IMR-90 (cell line): ENCODE measurements around the gene RCCD1. TPM values are rescaled to one million over a fixed set of nuclear protein-coding genes. Genes with fewer than 3 reads are reported as not detected.

ENCODE experiments used
- ATAC-seq: fragments of 200-7000 bp; cut with Tn5 transposase; 2 replicates; pipeline ENCODE4 v1.9.1; 2020; ENCODE audit warnings: low read depth, mild to moderate bottlenecking, moderate library complexity
- BruUV-seq: library from RNA; stranded (reverse); fragments of 400-500 nt; replicated peaks from 2 replicates; lab custom pipeline; 2021; lab: Mats Ljungman, UMichigan
- CTCF ChIA-PET: fragments of 300-600 bp; formaldehyde crosslinking; extraction: SDS; loops from one replicate; lab custom pipeline; 2021; ENCODE audit warnings: antibody characterized with exemption; lab: Yijun Ruan, JAX
- POLR2A ChIA-PET: fragments of 300-600 bp; sonication (Branson Sonifier 250); formaldehyde crosslinking; loops from one replicate; lab custom pipeline; 2022; ENCODE audit warnings: antibody characterized with exemption; ENCODE audit not compliant: unreplicated experiment; lab: Charles Lee
- DNase-seq: peaks from one replicate; pipeline ENCODE4 v3.0.0; 2013
- H2AFZ ChIP-seq: replicated peaks from 2 replicates; pipeline ENCODE3; 2013; ENCODE audit warnings: low read length, mild to moderate bottlenecking; ENCODE audit not compliant: poor library complexity
- H2AK5ac ChIP-seq: 2 replicates; pipeline ENCODE4 v1.6.1; 2013; ENCODE audit warnings: low read depth, low read length, inconsistent platforms
- H2AK9ac ChIP-seq: replicated peaks from 2 replicates; pipeline ENCODE3; 2013; ENCODE audit warnings: mild to moderate bottlenecking, low read depth, low read length, moderate library complexity; ENCODE audit not compliant: poor library complexity
- H2BK120ac ChIP-seq: 2 replicates; pipeline ENCODE4 v1.6.1; 2013; ENCODE audit warnings: low read depth, low read length, inconsistent platforms
- H2BK15ac ChIP-seq: 3 replicates; pipeline ENCODE4 v1.6.1; 2013; ENCODE audit warnings: low read depth, low read length, inconsistent platforms
- H2BK20ac ChIP-seq: 2 replicates; pipeline ENCODE4 v1.6.1; 2013; ENCODE audit warnings: low read depth, mild to moderate bottlenecking, inconsistent platforms, low read length, moderate library complexity
- H2BK5ac ChIP-seq: 2 replicates; pipeline ENCODE4 v1.6.1; 2013; ENCODE audit warnings: mild to moderate bottlenecking, low read depth, low read length, inconsistent platforms; ENCODE audit not compliant: poor library complexity, severe bottlenecking
- H3K14ac ChIP-seq: replicated peaks from 2 replicates; pipeline ENCODE4 v1.6.1; 2013; ENCODE audit warnings: low read depth, low read length, inconsistent platforms
- H3K18ac ChIP-seq: 2 replicates; pipeline ENCODE4 v1.6.1; 2013; ENCODE audit warnings: low read depth, low read length, control low read depth
- H3K23ac ChIP-seq: 2 replicates; pipeline ENCODE4 v1.6.1; 2013; ENCODE audit warnings: low read depth, low read length, inconsistent platforms
- H3K27ac ChIP-seq: 2 replicates; pipeline ENCODE4 v1.5.1; 2013; ENCODE audit warnings: mild to moderate bottlenecking, control low read depth, low read length; ENCODE audit not compliant: insufficient read depth
- H3K27me3 ChIP-seq: 2 replicates; pipeline ENCODE4 v1.6.1; 2013; ENCODE audit warnings: low read length; ENCODE audit not compliant: control insufficient read depth, insufficient read depth
- H3K36me3 ChIP-seq: 2 replicates; pipeline ENCODE4 v1.6.1; 2013; ENCODE audit warnings: low read length, mixed read lengths; ENCODE audit not compliant: control insufficient read depth, insufficient read depth
- H3K4ac ChIP-seq: 2 replicates; pipeline ENCODE4 v1.6.1; 2013; ENCODE audit warnings: low read depth, low read length, inconsistent platforms
- H3K4me1 ChIP-seq: 2 replicates; pipeline ENCODE4 v1.6.1; 2013; ENCODE audit warnings: low read length, mixed read lengths; ENCODE audit not compliant: control insufficient read depth, insufficient read depth
- H3K4me2 ChIP-seq: 2 replicates; pipeline ENCODE4 v1.6.1; 2013; ENCODE audit warnings: low read depth, mild to moderate bottlenecking, control low read depth, low read length, moderate library complexity
- H3K4me3 ChIP-seq: 2 replicates; pipeline ENCODE4 v1.5.1; 2013; ENCODE audit warnings: low read depth, mild to moderate bottlenecking, control low read depth, low read length, moderate library complexity; ENCODE audit not compliant: insufficient read depth
- H3K56ac ChIP-seq: 2 replicates; pipeline ENCODE4 v1.6.1; 2013; ENCODE audit warnings: low read length, inconsistent platforms; ENCODE audit not compliant: insufficient read depth; ENCODE audit errors: extremely low read depth
- H3K79me1 ChIP-seq, 2 experiments: 2 replicates each; pipeline ENCODE4 v1.6.1; 2013; ENCODE audit warnings: low read length in 2 of 2, inconsistent platforms in 1 of 2, low read depth in 1 of 2
- H3K9ac ChIP-seq: 2 replicates; pipeline ENCODE4 v1.6.1; 2013; ENCODE audit warnings: low read depth, low read length, control low read depth
- H3K9me1 ChIP-seq: 2 replicates; pipeline ENCODE4 v1.6.1; 2013; ENCODE audit warnings: low read length, inconsistent platforms; ENCODE audit not compliant: insufficient read depth
- H3K9me3 ChIP-seq: 2 replicates; pipeline ENCODE4 v1.6.1; 2013; ENCODE audit warnings: low read length; ENCODE audit not compliant: control insufficient read depth, insufficient read depth
- H4K20me1 ChIP-seq: 2 replicates; pipeline ENCODE4 v1.6.1; 2013; ENCODE audit warnings: low read length, inconsistent platforms; ENCODE audit not compliant: insufficient read depth
- H4K5ac ChIP-seq: 2 replicates; pipeline ENCODE4 v1.6.1; 2013; ENCODE audit warnings: mild to moderate bottlenecking, low read depth, low read length, control low read depth
- H4K8ac ChIP-seq, 2 experiments: 2 replicates each; pipeline ENCODE4 v1.6.1; 2013; ENCODE audit warnings: low read depth in 2 of 2, low read length in 2 of 2, control low read depth in 1 of 2, inconsistent platforms in 1 of 2
- H4K91ac ChIP-seq: 2 replicates; pipeline ENCODE4 v1.6.1; 2013; ENCODE audit warnings: low read depth, low read length, inconsistent platforms; ENCODE audit not compliant: insufficient read depth
- CHD1 ChIP-seq: IDR thresholded peaks from 2 replicates; pipeline ENCODE4 v1.6.1; 2012; ENCODE audit warnings: low read depth, low read length, improper control_type of control experiment
- MAFK ChIP-seq: IDR thresholded peaks from 2 replicates; pipeline ENCODE4 v1.6.1; 2012; ENCODE audit warnings: low read depth, low read length, improper control_type of control experiment
- WGBS, 2 experiments: methylation state at CpG; one replicate each; pipeline versions ENCODE4 v1.1.5 to v1.1.7; 2013; ENCODE audit warnings: missing lambda C conversion rate in 2 of 2; ENCODE audit not compliant: insufficient read length in 1 of 2; ENCODE audit errors: extremely low coverage in 2 of 2; 5-methylcytosine and 5-hydroxymethylcytosine counted together
- dilution Hi-C: fragments of 300-500 bp; cut with HindIII; formaldehyde crosslinking; loops from one replicate; pipeline ENCODE4 v1.14.3; 2018; ENCODE audit warnings: low sequenced_read_pairs; ENCODE audit not compliant: unreplicated experiment
- in situ Hi-C: fragments of 300-500 bp; cut with MboI; formaldehyde crosslinking; loops from 3 replicates; pipeline ENCODE4 v1.14.3; 2019; ENCODE audit warnings: low sequenced_read_pairs, inconsistent platforms, mixed read lengths
- intact Hi-C: fragments of 100-400 bp; cut with micrococcal nuclease; formaldehyde crosslinking; loops from 2 replicates; pipeline ENCODE4 v1.10.0; 2022
- polyA plus RNA-seq, 3 experiments: library from polyadenylated mRNA; depleted of rRNA; stranded (reverse); fragments of >200 nt; gene quantifications; 2 replicates each; pipeline ENCODE4 v1.2.3, GENCODE V29; 2012; ENCODE audit warnings: low replicate concordance in 1 of 3
- total RNA-seq: library from RNA; depleted of rRNA; stranded (reverse); fragments of >200 nt; gene quantifications from 2 replicates; pipeline ENCODE4 v1.2.3, GENCODE V29; 2012
- TF ChIP-seq, protein P1 (sequence below): fragments of 150-350 bp; IDR thresholded peaks from 2 replicates; pipeline ENCODE4 v1.6.1; 2016; ENCODE audit warnings: low read depth, mild to moderate bottlenecking, low read length, moderate library complexity, borderline replicate concordance

Gene RCCD1
- total and polyA plus RNA-seq, 2 of the 4 experiments (the other 2 are of a cell fraction) = 3.9 to 9.9 TPM

DNA sequence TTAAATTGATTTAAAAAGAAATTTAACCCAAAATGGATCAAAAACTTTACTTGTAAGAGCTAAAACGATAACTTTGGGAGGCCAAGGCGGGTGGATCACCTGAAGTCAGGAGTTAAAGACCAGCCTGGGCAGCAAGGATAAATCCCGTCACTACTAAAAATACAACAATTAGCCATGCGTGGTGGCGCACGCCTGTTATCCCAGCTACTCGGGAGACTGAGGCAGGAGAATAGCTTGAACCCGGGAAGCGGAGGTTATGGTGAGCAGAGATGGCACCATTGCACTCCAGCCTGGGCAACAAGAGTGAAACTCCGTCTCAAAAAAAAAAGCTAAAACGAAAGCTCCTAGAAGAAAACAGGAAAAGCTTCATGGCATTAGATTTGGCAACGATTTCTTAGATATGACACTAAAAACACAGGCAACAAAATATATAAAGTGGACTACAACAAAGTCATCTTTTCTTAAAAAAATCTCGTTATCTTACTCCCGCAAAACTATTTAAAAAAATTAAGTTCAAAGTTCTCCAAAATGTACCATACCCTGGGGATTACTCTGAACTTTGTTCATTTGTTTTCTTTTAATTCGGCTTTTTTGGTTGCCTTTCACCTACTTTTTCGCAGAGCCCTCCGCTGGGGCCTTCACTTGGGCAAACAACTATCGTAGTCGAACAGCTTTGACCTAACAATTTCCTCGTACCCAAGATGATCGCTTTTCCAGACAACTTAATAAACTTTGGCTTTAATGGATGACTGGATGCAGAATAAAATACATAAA, 25.3 kb upstream of the RCCD1 start:
- TF ChIP-seq, protein P1, sequence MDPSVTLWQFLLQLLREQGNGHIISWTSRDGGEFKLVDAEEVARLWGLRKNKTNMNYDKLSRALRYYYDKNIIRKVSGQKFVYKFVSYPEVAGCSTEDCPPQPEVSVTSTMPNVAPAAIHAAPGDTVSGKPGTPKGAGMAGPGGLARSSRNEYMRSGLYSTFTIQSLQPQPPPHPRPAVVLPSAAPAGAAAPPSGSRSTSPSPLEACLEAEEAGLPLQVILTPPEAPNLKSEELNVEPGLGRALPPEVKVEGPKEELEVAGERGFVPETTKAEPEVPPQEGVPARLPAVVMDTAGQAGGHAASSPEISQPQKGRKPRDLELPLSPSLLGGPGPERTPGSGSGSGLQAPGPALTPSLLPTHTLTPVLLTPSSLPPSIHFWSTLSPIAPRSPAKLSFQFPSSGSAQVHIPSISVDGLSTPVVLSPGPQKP = no peak
- no peak for TF ChIP-seq CHD1
- TF ChIP-seq MAFK = no peak
- Histone ChIP-seq H3K9ac (peak overlapping the region; percentile 71), H3K79me1 (peaks cover 3 to 21% of the 10 kb centered on the region in 2 experiments; a peak in 3 of 4 replicates), H3K18ac (peak overlapping the region; percentile 2; the same call in 1 of the 2 replicates), H3K27ac (peak overlapping the region; percentile 68), H2AFZ (peak overlapping the region; percentile 94), H3K4me3 (peak overlapping the region; percentile 66), H2BK5ac (peak overlapping the region; percentile 1), H3K27me3 (no peaks in the 10 kb centered on the region), H2BK15ac (no peak overlapping the region), H3K56ac (peak overlapping the region; percentile 42; the same call in 1 of the 2 replicates), H2AK5ac (no peak overlapping the region), H4K20me1 (no peaks in the 10 kb centered on the region), H2BK20ac (no peak overlapping the region), H4K8ac (peak overlapping the region; percentile 82 to 91), H4K91ac (peak overlapping the region; percentile 53; the same call in 1 of the 2 replicates), H2AK9ac (no peak overlapping the region), H3K4me2 (peak overlapping the region; percentile 95), H3K9me1 (peaks cover 5% of the 10 kb centered on the region), H3K36me3 (no peaks in the 10 kb centered on the region), H3K9me3 (no peaks in the 10 kb centered on the region), H3K14ac (peak overlapping the region; percentile 53; the same call in 1 of the 2 replicates), H3K4ac (peak overlapping the region; percentile 12; the same call in 1 of the 2 replicates), H4K5ac (peak overlapping the region; percentile 98), H3K23ac (0 out of 2 replicates have a peak overlapping the region, but pooled peaks have one; percentile 17), H3K4me1 (peaks cover 6% of the 10 kb centered on the region), H2BK120ac (no peak overlapping the region)
- 78 to 100% methylated on average over 2 to 11 of the region's 21 CpGs for WGBS, 2 experiments
- dilution Hi-C loops (no loop called here), in situ Hi-C loops (no loop called here), intact Hi-C loops (no loop called here)
- no peak for DNase-seq
- no TSS peak for BruUV-seq
- no peak for ATAC-seq
- CTCF ChIA-PET = interaction anchor here (0.7 to 1.0 kb wide), 2 partner anchors 27 to 389 kb away, joined by 4 to 5 read pairs; no protein-coding TSS in a partner anchor
- POLR2A ChIA-PET = interaction anchor here (0.6 kb wide), 1 partner anchor 1999 kb away, joined by 4 read pairs; no protein-coding TSS in a partner anchor
